ENCODE results near the gene RYR2. TPM values are rescaled to one million over a fixed set of nuclear protein-coding genes. Genes with fewer than 3 reads are reported as not detected.

The RYR2 gene
- total RNA-seq, 1 donor from 2014 or later, result 5.4 TPM

DNA sequence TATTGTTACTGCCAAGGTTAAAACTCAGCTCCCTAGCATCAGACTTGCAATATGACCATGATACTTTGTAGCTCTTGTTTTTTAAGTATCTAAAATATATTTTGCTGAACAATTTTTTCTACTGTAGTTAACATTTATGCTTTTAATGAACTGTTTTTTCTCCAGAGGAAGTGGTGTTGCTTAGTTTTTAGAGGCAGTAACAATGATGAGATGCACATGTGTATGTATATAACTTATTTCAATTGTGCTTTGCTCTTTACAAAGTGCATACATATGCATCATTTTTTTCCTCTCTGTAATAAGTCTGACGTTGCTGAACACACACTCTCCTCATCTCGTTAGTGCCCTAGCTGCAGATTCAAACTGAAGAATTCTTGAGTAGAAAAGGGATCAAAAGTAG, 430.0 kb downstream of the RYR2 start:
- Mint-ChIP-seq H3K4me1 (ENCODE audit: unreplicated experiment) (no peaks in the 10 kb centered on the region), H3K27ac (ENCODE audit: unreplicated experiment) (no peak overlapping the region), H3K27me3 (ENCODE audit: unreplicated experiment) (peaks cover 1% of the 10 kb centered on the region), H3K4me3 (ENCODE audit: unreplicated experiment) (no peak overlapping the region), H3K36me3 (ENCODE audit: low read depth, unreplicated experiment) (no peaks in the 10 kb centered on the region), H3K9me3 (ENCODE audit: unreplicated experiment) (no peaks in the 10 kb centered on the region)
- no peak for DNase-seq (ENCODE audit: low spot score)
- no peak for TF ChIP-seq CTCF (IDR thresholded peaks at IDR 0.05; ENCODE audit: unreplicated experiment)

- H3K36me3 Mint-ChIP-seq (ENCODE audit: low read depth, unreplicated experiment), result no peaks in the 10 kb centered on the region
- H3K4me1 Mint-ChIP-seq (ENCODE audit: unreplicated experiment), result no peaks in the 10 kb centered on the region
- no peaks in the 10 kb centered on the region for H3K9me3 Mint-ChIP-seq (ENCODE audit: unreplicated experiment)
- H3K27me3 Mint-ChIP-seq (ENCODE audit: unreplicated experiment), result peaks cover 1% of the 10 kb centered on the region
- H3K4me3 Mint-ChIP-seq (ENCODE audit: unreplicated experiment), result no peak overlapping the region
- TF ChIP-seq CTCF (IDR thresholded peaks at IDR 0.05; ENCODE audit: unreplicated experiment), result no peak
- no peak for DNase-seq (ENCODE audit: low spot score)
- no peak overlapping the region for H3K27ac Mint-ChIP-seq (ENCODE audit: unreplicated experiment)
Observed at GRCh38 chr1:237473854-237474253, 431.9 kb downstream of the RYR2 start.

GRCh38 chr1:237478082-237478481, 436.1 kb downstream of the RYR2 start:
- Mint-ChIP-seq H3K4me1 (ENCODE audit: unreplicated experiment) (no peaks in the 10 kb centered on the region), H3K9me3 (ENCODE audit: unreplicated experiment) (no peaks in the 10 kb centered on the region), H3K36me3 (ENCODE audit: low read depth, unreplicated experiment) (no peaks in the 10 kb centered on the region), H3K27ac (ENCODE audit: unreplicated experiment) (no peak overlapping the region), H3K27me3 (ENCODE audit: unreplicated experiment) (no peaks in the 10 kb centered on the region), H3K4me3 (ENCODE audit: unreplicated experiment) (no peak overlapping the region)
- TF ChIP-seq CTCF (IDR thresholded peaks at IDR 0.05; ENCODE audit: unreplicated experiment), result no peak
- DNase-seq (ENCODE audit: low spot score), result no peak

DNA sequence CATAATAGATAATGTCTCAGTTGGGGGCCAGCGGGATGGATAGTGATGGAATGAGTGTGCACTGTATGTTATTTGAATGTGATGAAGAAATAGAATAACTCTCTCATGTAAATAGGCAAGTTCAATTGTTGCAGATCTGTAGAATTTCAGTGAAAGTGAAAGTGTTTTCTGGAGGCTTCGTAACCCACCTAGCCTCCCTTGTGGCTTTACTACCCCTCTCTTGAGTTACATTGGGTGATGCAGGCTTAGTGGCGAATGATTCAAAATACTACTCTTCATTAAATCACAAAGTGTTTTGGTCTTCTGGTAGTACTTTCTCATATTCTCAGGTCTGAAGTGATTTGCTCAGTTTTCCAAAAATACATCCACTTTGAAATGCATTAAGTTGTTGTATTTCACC, 436.9 kb downstream of the RYR2 start:
- H3K9me3 Mint-ChIP-seq (ENCODE audit: unreplicated experiment), result no peaks in the 10 kb centered on the region
- TF ChIP-seq CTCF (IDR thresholded peaks at IDR 0.05; ENCODE audit: unreplicated experiment), result no peak
- H3K27ac Mint-ChIP-seq (ENCODE audit: unreplicated experiment), result no peak overlapping the region
- no peaks in the 10 kb centered on the region for H3K4me1 Mint-ChIP-seq (ENCODE audit: unreplicated experiment)
- H3K4me3 Mint-ChIP-seq (ENCODE audit: unreplicated experiment), result no peak overlapping the region
- no peaks in the 10 kb centered on the region for H3K27me3 Mint-ChIP-seq (ENCODE audit: unreplicated experiment)
- no peak for DNase-seq (ENCODE audit: low spot score)
- no peaks in the 10 kb centered on the region for H3K36me3 Mint-ChIP-seq (ENCODE audit: low read depth, unreplicated experiment)

- H3K9me3 Mint-ChIP-seq (ENCODE audit: unreplicated experiment), result no peaks in the 10 kb centered on the region
- H3K4me1 Mint-ChIP-seq (ENCODE audit: unreplicated experiment), result no peaks in the 10 kb centered on the region
- no peak overlapping the region for H3K4me3 Mint-ChIP-seq (ENCODE audit: unreplicated experiment)
- H3K27ac Mint-ChIP-seq (ENCODE audit: unreplicated experiment), result no peak overlapping the region
- no peaks in the 10 kb centered on the region for H3K27me3 Mint-ChIP-seq (ENCODE audit: unreplicated experiment)
- TF ChIP-seq CTCF (IDR thresholded peaks at IDR 0.05; ENCODE audit: unreplicated experiment), result no peak
- no peak for DNase-seq (ENCODE audit: low spot score)
- no peaks in the 10 kb centered on the region for H3K36me3 Mint-ChIP-seq (ENCODE audit: low read depth, unreplicated experiment)
Observed at GRCh38 chr1:237482777-237483176, 440.8 kb downstream of the RYR2 start.

All from endothelial cell (in vitro differentiated cells).